Measurements from ENCODE around the gene C1orf35.
"Not testable (repeated sequence)": the region's sequence is repeated elsewhere in the genome, so short reads cannot be mapped to it uniquely, and the experiment has no call there.

C1orf35 gene

GRCh38 chr1:228142701-228143136 lies 39.6 kb upstream of the C1orf35 start:
- no peak for DNase-seq (ENCODE audit: low read depth, low spot score)

- DNase-seq (ENCODE audit: low read depth, low spot score), result no peak
Observed at GRCh38 chr1:228142155-228142691, 39.1 kb upstream of the C1orf35 start.

- DNase-seq (ENCODE audit: low read depth, low spot score), result no peak
Observed at GRCh38 chr1:228141226-228142044, 38.3 kb upstream of the C1orf35 start.

- no peak for DNase-seq (ENCODE audit: low read depth, low spot score)
Observed at GRCh38 chr1:228140724-228141225, 37.6 kb upstream of the C1orf35 start.

GRCh38 chr1:228139931-228140723 lies 37.0 kb upstream of the C1orf35 start, which contains the start of gene GUK1:
Gene GUK1, plus strand, starts transcription at chr1:228140279. Its CDS starts 24 bp downstream, at chr1:228140303.
- DNase-seq (ENCODE audit: low read depth, low spot score), result peak; percentile 100

GRCh38 chr1:228139406-228139930 lies 36.3 kb upstream of the C1orf35 start:
- DNase-seq (ENCODE audit: low read depth, low spot score), result no peak

- DNase-seq (ENCODE audit: low read depth, low spot score), result no peak
Observed at GRCh38 chr1:228136901-228137300, 33.8 kb upstream of the C1orf35 start.

GRCh38 chr1:228134591-228134990 lies 31.5 kb upstream of the C1orf35 start:
- no peak for DNase-seq (ENCODE audit: low read depth, low spot score)

- DNase-seq (ENCODE audit: low read depth, low spot score), result no peak
Observed at GRCh38 chr1:228131766-228132165, 28.6 kb upstream of the C1orf35 start.

GRCh38 chr1:228125185-228125584 lies 22.1 kb upstream of the C1orf35 start:
- DNase-seq (ENCODE audit: low read depth, low spot score), result no peak

GRCh38 chr1:228123505-228123904 lies 20.4 kb upstream of the C1orf35 start:
- DNase-seq (ENCODE audit: low read depth, low spot score), result no peak

- DNase-seq (ENCODE audit: low read depth, low spot score), result no peak
Observed at GRCh38 chr1:228122921-228123441, 19.9 kb upstream of the C1orf35 start.

- DNase-seq (ENCODE audit: low read depth, low spot score), result no peak
Observed at GRCh38 chr1:228120857-228121489, 17.8 kb upstream of the C1orf35 start.

- no peak for DNase-seq (ENCODE audit: low read depth, low spot score)
Observed at GRCh38 chr1:228120351-228120750, 17.2 kb upstream of the C1orf35 start.

GRCh38 chr1:228118040-228118439 lies 14.9 kb upstream of the C1orf35 start:
- no peak for DNase-seq (ENCODE audit: low read depth, low spot score)

GRCh38 chr1:228117335-228117734 lies 14.2 kb upstream of the C1orf35 start:
- no peak for DNase-seq (ENCODE audit: low read depth, low spot score)

- no peak for DNase-seq (ENCODE audit: low read depth, low spot score)
Observed at GRCh38 chr1:228114827-228115226, 11.7 kb upstream of the C1orf35 start.

- DNase-seq (ENCODE audit: low read depth, low spot score), result no peak
Observed at GRCh38 chr1:228112617-228113016, 9.5 kb upstream of the C1orf35 start.

- no peak for DNase-seq (ENCODE audit: low read depth, low spot score)
Observed at GRCh38 chr1:228112167-228112566, 9.0 kb upstream of the C1orf35 start.

- not testable (repeated sequence) for DNase-seq (ENCODE audit: low read depth, low spot score)
Observed at GRCh38 chr1:228111315-228111714, 8.2 kb upstream of the C1orf35 start.

GRCh38 chr1:228110556-228110955 lies 7.4 kb upstream of the C1orf35 start:
- no peak for DNase-seq (ENCODE audit: low read depth, low spot score)

Data from activated CD4-positive, CD25-positive, alpha-beta regulatory T cell treated with anti-CD3 and anti-CD28 coated beads, Interleukin-2, amount 50 U/mL, for 16 hours (primary cell).